GM12878 (cell line): Measurements from ENCODE around the gene CRTAP. TPM values are rescaled to one million over a fixed set of nuclear protein-coding genes. Genes with fewer than 3 reads are reported as not detected.

Experiments
- ATAC-seq: fragments of 200-7000 bp; cut with Tn5 transposase; 3 replicates; pipeline ENCODE4 v1.9.1; 2020; ENCODE audit warnings: mild to moderate bottlenecking, moderate library complexity
- BruUV-seq: library from RNA; stranded (reverse); fragments of 400-500 nt; replicated peaks from 2 replicates; lab custom pipeline; 2021; lab: Mats Ljungman, UMichigan
- CTCF ChIA-PET: fragments of 300-600 bp; sonication (Branson Sonifier 250); formaldehyde crosslinking; extraction: SDS; loops from one replicate; lab custom pipeline; 2021; ENCODE audit warnings: inconsistent platforms; lab: Yijun Ruan, JAX
- POLR2A ChIA-PET: fragments of 350-600 bp; formaldehyde crosslinking; extraction: SDS; loops from one replicate; lab custom pipeline; 2021; ENCODE audit warnings: inconsistent platforms; lab: Charles Lee
- RAD21 ChIA-PET: fragments of 300-600 bp; sonication (Branson Sonifier 250); formaldehyde crosslinking; loops from one replicate; lab custom pipeline; 2023; ENCODE audit warnings: antibody characterized with exemption; ENCODE audit not compliant: unreplicated experiment; lab: Charles Lee
- SMC1A ChIA-PET: fragments of 300-600 bp; sonication (Branson Sonifier 250); formaldehyde crosslinking; loops from one replicate; lab custom pipeline; 2023; ENCODE audit not compliant: unreplicated experiment, uncharacterized antibody; lab: Charles Lee
- DNase-seq: peaks from one replicate; pipeline ENCODE4 v3.0.0-alpha.2; 2011; ENCODE audit warnings: low read depth, low spot score
- FAIRE-seq: peaks from 3 replicates; lab custom pipeline; 2011; peaks lifted over from hg19 to GRCh38; lab: Jason Lieb, UNC
- H2AFZ ChIP-seq: 2 replicates; pipeline ENCODE4 v1.6.0; 2011; ENCODE audit warnings: low read depth, low read length, control low read depth; ENCODE audit not compliant: control insufficient read depth
- H3K27ac ChIP-seq: 2 replicates; pipeline ENCODE4 v1.5.1; 2011; ENCODE audit warnings: control low read depth; ENCODE audit not compliant: control insufficient read depth, insufficient read depth
- H3K27me3 ChIP-seq, 2 experiments: replicated peaks in 1 of 2; 2 replicates each; pipeline versions ENCODE4 v1.6.0 to v1.6.1; 2011; ENCODE audit warnings: low read length in 1 of 2; ENCODE audit not compliant: control insufficient read depth in 2 of 2, insufficient read depth in 2 of 2
- H3K36me3 ChIP-seq, 2 experiments: 2 replicates each; pipeline ENCODE4 v1.5.1; 2011; ENCODE audit warnings: low read length in 1 of 2; ENCODE audit not compliant: control insufficient read depth in 2 of 2, insufficient read depth in 2 of 2
- H3K4me1 ChIP-seq: 2 replicates; pipeline ENCODE4 v1.6.1; 2011; ENCODE audit warnings: mild to moderate bottlenecking, low read length, moderate library complexity, mixed read lengths; ENCODE audit not compliant: control insufficient read depth, insufficient read depth
- H3K4me2 ChIP-seq: 2 replicates; pipeline ENCODE4 v1.6.0; 2011; ENCODE audit warnings: control low read depth; ENCODE audit not compliant: control insufficient read depth, insufficient read depth
- H3K4me3 ChIP-seq: fragments of 200-600 bp; sonication (generic); 2 replicates; pipeline ENCODE4 v1.5.1; 2016
- H3K79me2 ChIP-seq: 2 replicates; pipeline ENCODE4 v1.6.0; 2011; ENCODE audit warnings: low read length; ENCODE audit not compliant: control insufficient read depth, insufficient read depth
- H3K9ac ChIP-seq: 2 replicates; pipeline ENCODE4 v1.8.0; 2011; ENCODE audit warnings: low read length, control low read depth, mixed read lengths; ENCODE audit not compliant: control insufficient read depth, insufficient read depth
- H3K9me3 ChIP-seq: replicated peaks from 3 replicates; pipeline ENCODE4 v1.5.1; 2011; ENCODE audit warnings: mild to moderate bottlenecking, low read length; ENCODE audit not compliant: control insufficient read depth, insufficient read depth
- H4K20me1 ChIP-seq: 2 replicates; pipeline ENCODE4 v1.6.0; 2011; ENCODE audit not compliant: control insufficient read depth, insufficient read depth
- BACH1 ChIP-seq: fragments of 450-650 bp; IDR thresholded peaks from 2 replicates; pipeline ENCODE4 v1.6.1; 2017; ENCODE audit warnings: mild to moderate bottlenecking, borderline replicate concordance
- CREM ChIP-seq: IDR thresholded peaks from 2 replicates; pipeline ENCODE4 v1.6.1; 2014; ENCODE audit warnings: antibody characterized with exemption, low read depth
- ESRRA ChIP-seq: IDR thresholded peaks from 2 replicates; pipeline ENCODE4 v1.6.1; 2012; ENCODE audit warnings: mild to moderate bottlenecking, low read length, improper control_type of control experiment
- ETV6 ChIP-seq, 2 experiments: fragments of 450-650 bp in 1 of 2; IDR thresholded peaks in 1 of 2; conservative IDR thresholded peaks in 1 of 2; 2 replicates each; pipeline ENCODE4 v1.6.1; 2014; ENCODE audit warnings: antibody characterized with exemption in 1 of 2, borderline replicate concordance in 1 of 2, low read depth in 1 of 2, mild to moderate bottlenecking in 1 of 2, moderate library complexity in 1 of 2
- HDAC6 ChIP-seq: fragments of 200-600 bp; sonication (generic); IDR thresholded peaks from one replicate; pipeline ENCODE4 v1.8.0; 2017; ENCODE audit warnings: antibody characterized with exemption; ENCODE audit not compliant: unreplicated experiment
- KDM1A ChIP-seq: fragments of 200-600 bp; sonication (generic); IDR thresholded peaks from 2 replicates; pipeline ENCODE4 v1.6.1; 2016; ENCODE audit warnings: borderline replicate concordance
- MYB ChIP-seq: fragments of 150-350 bp; IDR thresholded peaks from 2 replicates; pipeline ENCODE4 v1.6.1; 2014; ENCODE audit warnings: mild to moderate bottlenecking, low read depth, low read length, borderline replicate concordance
- PML ChIP-seq: IDR thresholded peaks from 2 replicates; pipeline ENCODE4 v1.6.1; 2012; ENCODE audit warnings: low read length, inconsistent platforms
- POLR2A ChIP-seq: IDR thresholded peaks from 2 replicates; pipeline ENCODE4 v1.6.1; 2011; ENCODE audit warnings: low read depth, mild to moderate bottlenecking, low read length
- POLR2AphosphoS5 ChIP-seq: IDR thresholded peaks from 2 replicates; pipeline ENCODE4 v1.6.1; 2011; ENCODE audit warnings: mild to moderate bottlenecking, low read length, inconsistent platforms
- RFX5 ChIP-seq: IDR thresholded peaks from 2 replicates; pipeline ENCODE4 v1.6.1; 2011; ENCODE audit warnings: low read depth, low read length, improper control_type of control experiment
- RUNX3 ChIP-seq: IDR thresholded peaks from 2 replicates; pipeline ENCODE4 v1.6.1; 2012; ENCODE audit warnings: low read length, inconsistent platforms
- SREBF2 ChIP-seq: IDR thresholded peaks from 2 replicates; pipeline ENCODE4 v1.6.1; 2012; ENCODE audit warnings: mild to moderate bottlenecking, low read length
- STAT1 ChIP-seq: fragments of 450-650 bp; conservative IDR thresholded peaks from 2 replicates; pipeline ENCODE4 v1.6.1; 2014; ENCODE audit warnings: antibody characterized with exemption, mild to moderate bottlenecking
- TARDBP ChIP-seq: IDR thresholded peaks from 2 replicates; pipeline ENCODE4 v1.6.1; 2016; ENCODE audit warnings: borderline replicate concordance
- WGBS: methylation state at CpG from one replicate; pipeline ENCODE4 v1.1.6; 2016; ENCODE audit warnings: low lambda C conversion rate; ENCODE audit not compliant: insufficient replicate concordance, insufficient coverage; ENCODE audit errors: missing lambda C conversion rate; 5-methylcytosine and 5-hydroxymethylcytosine counted together
- in situ Hi-C: fragments of 300-500 bp; cut with MboI; formaldehyde crosslinking; loops from 9 replicates; pipeline ENCODE4 v1.14.3; 2018; ENCODE audit warnings: mixed read lengths
- intact Hi-C: fragments of 100-400 bp; cut with micrococcal nuclease; formaldehyde crosslinking; loops from one replicate; pipeline ENCODE4 v1.14.2; 2022; ENCODE audit not compliant: unreplicated experiment
- polyA plus RNA-seq, 11 experiments: library from polyadenylated mRNA; depleted of rRNA in 4 of 11; unstranded in 6 of 11; stranded (reverse) in 5 of 11; fragments of >200 nt; fragmentation: Nextera tagmentation in 4 of 11; fragmentation: Illumina TruSeq in 1 of 11; extraction: Ambion mirVana in 4 of 11; extraction: Trizol in 1 of 11; gene quantifications; 1 replicate in 1 of 11; 2 replicates in 10 of 11; pipeline versions ENCODE4 v1.2.1 to v1.2.3, GENCODE V29; 2011 to 2016; ENCODE audit warnings: inconsistent platforms in 2 of 11, missing spikeins in 2 of 11, low read depth in 1 of 11
- total RNA-seq, 4 experiments: library from RNA; depleted of rRNA in 3 of 4; stranded (reverse); fragments of >200 nt in 3 of 4; fragmentation: Illumina TruSeq in 1 of 4; extraction: Trizol in 1 of 4; gene quantifications; 2 replicates each; pipeline versions ENCODE4 v1.2.1 to v1.2.3, GENCODE V29; 2013 to 2021
- TF ChIP-seq, protein P1 (sequence below): IDR thresholded peaks from 2 replicates; pipeline ENCODE4 v1.6.1; 2011; ENCODE audit warnings: low read depth, low read length, improper control_type of control experiment, borderline replicate concordance
- TF ChIP-seq, protein P2 (sequence below): IDR thresholded peaks from 2 replicates; pipeline ENCODE4 v1.6.1; 2012; ENCODE audit warnings: low read depth, low read length, improper control_type of control experiment
- TF ChIP-seq, protein P3 (sequence below): fragments of 450-650 bp; formaldehyde crosslinking; IDR thresholded peaks from 2 replicates; pipeline ENCODE4 v1.5.0; 2022; ENCODE audit warnings: mild to moderate bottlenecking, missing genetic modification characterization

The CRTAP gene
- total and polyA plus RNA-seq, 10 of the 15 experiments (the other 5 are each of a cell fraction or from before 2014, with no cell fraction given): 6.0 to 42.3 (median 23.3) TPM

DNA sequence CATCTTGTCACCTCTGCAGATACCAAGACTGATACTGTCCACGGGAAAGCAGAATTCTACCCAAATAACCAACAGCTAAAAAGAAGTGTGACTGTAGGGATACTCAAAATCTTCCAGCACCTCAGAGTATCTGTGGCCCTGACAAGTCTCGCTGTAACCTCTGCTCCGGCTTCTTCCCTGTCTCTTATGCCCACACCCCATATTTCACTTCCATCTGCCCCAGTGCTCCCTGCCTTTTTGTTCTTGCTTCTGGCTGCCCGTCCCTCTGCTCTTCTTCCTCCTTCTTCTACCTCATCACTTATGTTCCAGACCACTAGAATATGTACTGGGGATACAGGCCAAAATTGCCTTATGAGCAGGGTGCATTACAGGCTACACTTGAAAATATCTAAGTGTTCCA is 45.4 kb downstream of the CRTAP start (continued):
- TF ChIP-seq, protein P1, sequence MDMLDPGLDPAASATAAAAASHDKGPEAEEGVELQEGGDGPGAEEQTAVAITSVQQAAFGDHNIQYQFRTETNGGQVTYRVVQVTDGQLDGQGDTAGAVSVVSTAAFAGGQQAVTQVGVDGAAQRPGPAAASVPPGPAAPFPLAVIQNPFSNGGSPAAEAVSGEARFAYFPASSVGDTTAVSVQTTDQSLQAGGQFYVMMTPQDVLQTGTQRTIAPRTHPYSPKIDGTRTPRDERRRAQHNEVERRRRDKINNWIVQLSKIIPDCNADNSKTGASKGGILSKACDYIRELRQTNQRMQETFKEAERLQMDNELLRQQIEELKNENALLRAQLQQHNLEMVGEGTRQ: no peak
- no peak for TF ChIP-seq RFX5
- TF ChIP-seq, all 136 proteins: peak for 0

DNA sequence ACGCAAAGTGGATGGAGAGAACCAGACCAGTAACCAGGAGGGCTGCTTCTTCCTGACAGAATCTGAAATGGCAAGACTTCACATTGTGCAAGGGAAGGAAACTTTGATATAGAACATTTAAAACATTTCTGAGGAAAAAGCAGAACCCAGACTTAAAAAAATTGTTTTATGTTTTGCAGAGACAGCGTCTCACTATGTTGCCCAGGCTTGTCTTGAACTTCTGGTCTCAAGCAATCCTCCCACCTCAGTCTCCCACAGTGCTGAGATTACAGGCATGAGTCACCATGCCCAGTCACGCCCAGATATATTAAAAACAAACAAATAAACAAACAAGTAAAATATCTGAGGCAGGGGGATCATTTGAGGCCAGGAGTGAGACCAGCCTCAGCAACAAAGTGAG is 46.2 kb downstream of the CRTAP start:
- ChIA-PET CTCF (interaction anchor here (1.3 kb wide), 1 partner anchor 28 kb away, joined by 3 read pairs; no protein-coding TSS in a partner anchor), RAD21 (no interaction called here), POLR2A (no interaction called here), SMC1A (interaction anchor here (0.6 kb wide), 1 partner anchor 13 kb away, joined by 3 read pairs; no protein-coding TSS in a partner anchor)
- Histone ChIP-seq H4K20me1 (no peaks in the 10 kb centered on the region), H3K4me1 (no peaks in the 10 kb centered on the region), H3K4me2 (no peak overlapping the region), H3K79me2 (no peaks in the 10 kb centered on the region), H3K36me3 (no peaks in the 10 kb centered on the region), H3K27me3 (no peaks in the 10 kb centered on the region), H3K4me3 (no peak overlapping the region), H3K27ac (no peak overlapping the region), H3K9ac (no peak overlapping the region), H3K9me3 (no peaks in the 10 kb centered on the region), H2AFZ (no peak overlapping the region)
- in situ Hi-C loops: no loop called here
- BruUV-seq: no TSS peak
- TF ChIP-seq ETV6 (conservative IDR thresholded peaks at IDR 0.05 in 1 of 2, IDR thresholded peaks at IDR 0.05 in 1 of 2; ENCODE audit: borderline replicate concordance in 1 of 2, low read depth in 1 of 2) (no peak), HDAC6 (no peak), BACH1 (no peak), POLR2A (no peak), SREBF2 (no peak), POLR2AphosphoS5 (no peak), RUNX3 (no peak), KDM1A (no peak), TARDBP (no peak), CREM (no peak), PML (no peak), STAT1 (no peak), ESRRA (no peak), MYB (no peak)
- TF ChIP-seq, protein P2, sequence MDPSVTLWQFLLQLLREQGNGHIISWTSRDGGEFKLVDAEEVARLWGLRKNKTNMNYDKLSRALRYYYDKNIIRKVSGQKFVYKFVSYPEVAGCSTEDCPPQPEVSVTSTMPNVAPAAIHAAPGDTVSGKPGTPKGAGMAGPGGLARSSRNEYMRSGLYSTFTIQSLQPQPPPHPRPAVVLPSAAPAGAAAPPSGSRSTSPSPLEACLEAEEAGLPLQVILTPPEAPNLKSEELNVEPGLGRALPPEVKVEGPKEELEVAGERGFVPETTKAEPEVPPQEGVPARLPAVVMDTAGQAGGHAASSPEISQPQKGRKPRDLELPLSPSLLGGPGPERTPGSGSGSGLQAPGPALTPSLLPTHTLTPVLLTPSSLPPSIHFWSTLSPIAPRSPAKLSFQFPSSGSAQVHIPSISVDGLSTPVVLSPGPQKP: no peak
- TF ChIP-seq, protein P3, sequence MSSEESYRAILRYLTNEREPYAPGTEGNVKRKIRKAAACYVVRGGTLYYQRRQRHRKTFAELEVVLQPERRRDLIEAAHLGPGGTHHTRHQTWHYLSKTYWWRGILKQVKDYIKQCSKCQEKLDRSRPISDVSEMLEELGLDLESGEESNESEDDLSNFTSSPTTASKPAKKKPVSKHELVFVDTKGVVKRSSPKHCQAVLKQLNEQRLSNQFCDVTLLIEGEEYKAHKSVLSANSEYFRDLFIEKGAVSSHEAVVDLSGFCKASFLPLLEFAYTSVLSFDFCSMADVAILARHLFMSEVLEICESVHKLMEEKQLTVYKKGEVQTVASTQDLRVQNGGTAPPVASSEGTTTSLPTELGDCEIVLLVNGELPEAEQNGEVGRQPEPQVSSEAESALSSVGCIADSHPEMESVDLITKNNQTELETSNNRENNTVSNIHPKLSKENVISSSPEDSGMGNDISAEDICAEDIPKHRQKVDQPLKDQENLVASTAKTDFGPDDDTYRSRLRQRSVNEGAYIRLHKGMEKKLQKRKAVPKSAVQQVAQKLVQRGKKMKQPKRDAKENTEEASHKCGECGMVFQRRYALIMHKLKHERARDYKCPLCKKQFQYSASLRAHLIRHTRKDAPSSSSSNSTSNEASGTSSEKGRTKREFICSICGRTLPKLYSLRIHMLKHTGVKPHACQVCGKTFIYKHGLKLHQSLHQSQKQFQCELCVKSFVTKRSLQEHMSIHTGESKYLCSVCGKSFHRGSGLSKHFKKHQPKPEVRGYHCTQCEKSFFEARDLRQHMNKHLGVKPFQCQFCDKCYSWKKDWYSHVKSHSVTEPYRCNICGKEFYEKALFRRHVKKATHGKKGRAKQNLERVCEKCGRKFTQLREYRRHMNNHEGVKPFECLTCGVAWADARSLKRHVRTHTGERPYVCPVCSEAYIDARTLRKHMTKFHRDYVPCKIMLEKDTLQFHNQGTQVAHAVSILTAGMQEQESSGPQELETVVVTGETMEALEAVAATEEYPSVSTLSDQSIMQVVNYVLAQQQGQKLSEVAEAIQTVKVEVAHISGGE (CRISPR knock-in tag): no peak
- ATAC-seq (no peak), DNase-seq (no peak), FAIRE-seq (no peak)
- WGBS: 33% methylated on average over 3 of the region's 3 CpGs
- intact Hi-C loops: no loop called here
